ENCODE results near the gene BNIP2.

The BNIP2 gene

DNA sequence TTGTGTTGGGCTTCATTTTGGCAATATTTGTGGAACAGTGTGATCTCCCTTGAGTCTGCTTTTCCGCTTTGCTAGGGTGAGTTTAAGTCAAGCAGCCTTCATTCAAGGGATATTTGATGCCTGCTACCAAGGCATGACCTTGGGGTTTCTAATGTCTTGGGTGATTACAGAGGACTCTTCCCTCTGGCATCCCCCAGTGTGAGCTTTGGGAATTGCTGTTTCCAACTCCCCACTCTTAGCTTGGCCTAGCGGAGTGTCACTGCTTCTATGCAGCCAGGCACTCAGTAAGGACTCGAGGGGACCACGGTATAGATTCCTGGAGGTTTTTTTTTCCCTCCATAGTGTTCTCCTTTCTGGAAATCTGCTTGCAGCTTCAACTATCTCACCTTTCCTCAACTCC is 56.4 kb downstream of the BNIP2 start:
- peak in 1 of 4 experiments; percentile 7 for DNase-seq

DNA sequence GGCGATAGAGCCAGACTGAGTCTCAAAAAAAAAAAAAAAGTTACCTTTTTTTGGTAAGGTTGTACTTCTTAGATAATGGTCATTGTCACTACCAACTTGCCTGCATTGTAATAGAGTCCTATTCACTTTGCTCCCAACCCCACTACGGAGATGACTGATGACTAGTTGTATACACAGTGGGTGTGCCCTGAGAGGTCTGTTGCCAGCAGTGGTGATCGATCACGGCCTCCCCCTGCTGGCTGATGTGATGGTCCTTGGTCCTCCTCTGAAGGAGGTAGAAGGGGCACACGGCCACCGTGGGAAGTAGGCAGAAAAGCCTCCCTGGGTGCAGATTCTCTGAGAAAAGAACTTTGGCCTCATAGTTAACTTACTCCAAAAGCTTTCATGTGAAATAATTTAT is 66.8 kb downstream of the BNIP2 start:
- DNase-seq: peak; percentile 33 to 67 (median 52)

DNA sequence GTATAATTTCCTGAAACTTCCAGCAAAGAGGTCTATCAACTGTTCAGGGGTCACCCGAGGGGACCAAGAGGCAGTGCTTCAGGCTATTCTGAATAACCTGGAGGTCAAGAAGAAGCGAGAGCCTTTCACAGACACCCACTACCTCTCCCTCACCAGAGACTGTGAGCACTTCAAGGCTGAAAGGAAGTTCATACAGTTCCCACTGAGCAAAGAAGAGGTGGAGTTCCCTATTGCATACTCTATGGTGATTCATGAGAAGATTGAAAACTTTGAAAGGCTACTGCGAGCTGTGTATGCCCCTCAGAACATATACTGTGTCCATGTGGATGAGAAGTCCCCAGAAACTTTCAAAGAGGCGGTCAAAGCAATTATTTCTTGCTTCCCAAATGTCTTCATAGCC is 70.7 kb downstream of the BNIP2 start:
- DNase-seq: peak; percentile 16 to 58 (median 46)

DNA sequence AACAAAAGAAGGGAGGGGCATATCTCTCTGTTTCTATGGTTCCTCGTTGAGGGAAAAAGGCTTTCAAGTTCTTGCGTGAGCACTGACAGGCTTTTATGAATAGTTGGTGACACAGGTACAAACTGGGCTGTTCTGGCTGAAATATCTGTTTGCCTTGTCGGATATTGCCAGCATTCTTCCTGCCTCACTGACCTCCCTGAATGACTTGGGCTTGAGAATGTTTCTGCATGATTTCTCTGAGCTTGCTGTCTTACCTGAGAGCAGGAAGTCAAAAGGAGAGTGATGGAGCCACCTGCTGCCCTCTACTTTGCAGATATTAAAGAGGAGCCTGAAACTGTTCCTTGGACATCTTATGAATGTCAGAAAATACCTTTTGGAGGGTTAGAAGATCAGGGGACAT is 72.7 kb downstream of the BNIP2 start:
- no peak for DNase-seq

DNA sequence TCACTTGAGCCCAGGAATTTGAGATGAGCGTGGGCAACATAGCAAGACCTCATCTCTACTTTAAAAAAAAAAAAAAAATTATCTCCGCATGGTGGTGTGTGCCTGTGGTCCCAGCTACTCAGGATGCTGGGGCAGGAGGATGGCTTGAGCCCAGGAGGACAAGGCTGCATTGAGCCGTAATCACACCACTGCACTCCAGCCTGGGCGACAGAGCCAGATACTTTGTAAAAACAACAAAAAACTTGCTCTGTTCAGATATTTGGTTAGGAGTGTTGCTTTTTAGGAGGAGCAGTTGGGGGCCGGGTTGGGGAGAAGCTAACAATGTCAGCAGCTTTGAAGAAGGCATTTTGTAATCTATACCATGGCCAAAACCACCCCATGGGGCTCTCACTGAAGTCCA is 73.5 kb downstream of the BNIP2 start:
- no peak for DNase-seq

DNA sequence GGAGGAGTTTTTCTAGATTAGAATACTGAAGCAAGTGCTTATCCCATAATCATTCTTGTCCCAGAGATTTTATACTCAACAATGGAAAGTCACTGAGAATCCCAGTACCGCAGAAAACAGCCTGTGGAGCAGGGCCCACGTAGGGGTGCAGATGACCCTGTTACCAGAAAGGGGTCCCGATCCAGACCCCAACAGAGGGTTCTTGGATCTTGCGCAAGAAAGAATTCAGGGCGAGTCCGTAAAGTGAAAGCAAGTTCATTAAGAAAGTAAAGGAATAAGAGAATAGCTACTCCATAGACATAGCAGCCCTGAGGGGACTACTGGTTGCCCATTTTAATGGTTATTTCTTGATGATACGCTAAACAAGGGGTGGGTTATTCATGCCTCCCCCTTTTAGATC is 75.0 kb downstream of the BNIP2 start:
- DNase-seq: no peak

DNA sequence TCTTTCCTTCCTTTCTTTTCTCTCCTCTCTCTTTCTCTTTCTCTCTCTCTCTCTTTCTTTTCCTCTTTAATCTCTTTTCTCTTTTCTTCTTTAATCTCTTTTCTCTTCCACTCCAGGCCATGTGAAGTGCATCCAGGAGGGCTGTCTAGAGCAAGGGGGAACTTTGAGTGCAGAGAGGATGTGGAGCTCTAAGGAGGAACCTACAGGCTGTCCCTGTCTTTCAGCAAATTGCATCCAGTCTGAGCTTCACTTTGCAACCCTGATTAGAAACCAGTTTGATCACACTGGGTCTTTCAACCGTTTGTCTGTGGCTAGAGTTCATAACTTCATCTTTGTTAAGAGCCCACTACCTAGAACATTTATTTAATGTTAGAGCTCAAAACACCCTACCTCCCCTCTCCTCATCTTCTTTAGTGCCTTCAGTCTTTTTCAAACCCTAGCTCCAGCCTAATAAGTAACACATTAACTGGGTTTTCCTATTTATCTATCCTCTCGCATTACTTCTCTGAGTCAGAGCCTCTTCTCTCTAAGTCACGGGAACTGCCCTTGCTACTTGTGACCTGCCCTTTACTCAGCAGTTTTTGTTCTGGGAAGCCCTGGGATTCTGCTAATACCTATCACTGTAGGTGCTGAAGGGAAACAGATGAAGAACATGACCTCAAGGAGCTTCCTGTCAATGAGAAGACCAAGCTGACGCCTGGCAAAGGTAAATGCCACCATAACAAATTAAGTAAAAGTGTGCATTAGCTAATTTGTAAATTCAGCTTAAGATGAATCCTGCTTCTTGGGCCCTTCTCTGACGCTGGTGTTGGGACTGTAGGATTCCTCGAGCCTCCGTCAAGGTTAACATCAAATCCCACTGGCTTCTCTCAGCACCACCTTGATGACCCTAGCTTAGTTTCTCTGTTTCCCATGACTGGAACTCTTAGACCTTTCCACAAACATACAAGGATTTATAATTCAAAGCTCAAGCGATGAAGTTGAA is 77.6 kb downstream of the BNIP2 start, which contains the start of gene GCNT3:
Gene GCNT3 (plus strand): TSS at position 508 of the 985 bp plus-strand sequence. CDS start 6,456 bp downstream, outside the sequence.
- DNase-seq: peak; percentile 7 to 53 (median 38)

DNA sequence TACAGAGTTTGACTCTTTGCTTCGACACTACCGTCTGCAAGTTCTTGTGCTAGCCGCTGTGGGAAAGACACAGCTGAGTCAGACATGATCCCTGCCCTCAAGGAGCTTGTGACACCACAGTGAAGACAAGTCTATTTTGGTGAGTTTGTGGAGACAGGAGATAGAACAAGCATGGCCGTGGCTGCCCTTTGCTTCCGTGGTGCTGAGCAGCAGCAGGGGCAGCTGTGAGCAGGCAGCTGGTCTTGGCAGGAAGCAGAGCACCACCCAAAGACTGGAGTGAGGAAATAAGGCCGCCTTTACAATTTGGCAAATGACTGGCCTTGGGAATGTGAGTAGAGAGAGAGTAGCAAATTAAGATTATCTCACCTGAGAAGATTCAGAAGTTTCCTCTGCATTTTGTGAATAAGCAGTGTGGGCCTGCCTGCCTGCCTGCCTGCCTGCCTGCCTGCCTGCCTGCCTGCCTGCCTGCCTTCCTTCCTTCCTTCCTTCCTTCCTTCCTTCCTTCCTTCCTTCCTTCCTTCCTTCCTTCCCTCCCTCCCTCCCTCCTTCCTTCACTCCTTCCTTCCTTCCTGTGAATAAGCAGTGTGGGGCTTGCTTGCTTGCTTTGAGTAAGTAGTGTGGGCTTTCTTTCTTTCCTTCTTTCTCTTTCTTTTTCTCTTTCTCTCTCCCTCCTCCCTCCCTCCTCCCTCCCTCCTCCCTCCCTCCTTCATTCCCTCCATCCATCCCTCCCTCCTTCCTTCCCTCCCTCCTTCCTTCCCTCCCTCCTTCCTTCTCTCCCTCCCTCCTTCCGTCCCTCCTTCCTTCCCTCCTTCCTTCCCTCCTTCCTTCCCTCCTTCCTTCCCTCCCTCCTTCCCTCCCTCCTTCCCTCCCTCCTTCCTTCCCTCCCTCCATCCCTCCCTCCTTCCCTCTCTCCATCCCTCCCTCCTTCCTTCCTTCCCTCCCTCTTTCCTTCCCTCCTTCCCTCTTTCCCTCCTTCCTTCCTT is 79.1 kb downstream of the BNIP2 start:
- DNase-seq: peak in 1 of 4 experiments; percentile 3

Measured in suppressor macrophage (primary cell).